GM19193 (cell line): Measurements from ENCODE around the gene LRBA.

Experiments
- POLR2A ChIP-seq: IDR thresholded peaks from 4 replicates; pipeline ENCODE4 v1.6.1; 2011; ENCODE audit not compliant: insufficient read depth, insufficient read length; ENCODE audit errors: extremely low read depth

LRBA gene

GRCh38 chr4:151014521-151015458 is at the start of gene LRBA:
LRBA (minus strand) TSS chr4:151015284; CDS start chr4:151014642, 642 bp downstream.
- TF ChIP-seq POLR2A: no peak

GRCh38 chr4:151055539-151055938 is 40.5 kb upstream of the LRBA start:
- no peak for TF ChIP-seq POLR2A

GRCh38 chr4:151052785-151053184 is 37.7 kb upstream of the LRBA start:
- no peak for TF ChIP-seq POLR2A

GRCh38 chr4:151049430-151049884 is 34.4 kb upstream of the LRBA start:
- TF ChIP-seq POLR2A: no peak

- no peak for TF ChIP-seq POLR2A
These were observed 33.8 kb upstream of the LRBA start for GRCh38 chr4:151048913-151049312.

- no peak for TF ChIP-seq POLR2A
These were observed 31.5 kb upstream of the LRBA start for GRCh38 chr4:151046609-151047008.

- no peak for TF ChIP-seq POLR2A
These were observed 30.8 kb upstream of the LRBA start for GRCh38 chr4:151045907-151046306.

GRCh38 chr4:151043803-151044515 is 28.9 kb upstream of the LRBA start:
- no peak for TF ChIP-seq POLR2A

- TF ChIP-seq POLR2A: no peak
These were observed 24.6 kb upstream of the LRBA start for GRCh38 chr4:151039733-151040132.

GRCh38 chr4:151038452-151039157 is 23.5 kb upstream of the LRBA start:
- TF ChIP-seq POLR2A: no peak

- TF ChIP-seq POLR2A: no peak
These were observed 20.8 kb upstream of the LRBA start for GRCh38 chr4:151035911-151036310.

- TF ChIP-seq POLR2A: no peak
These were observed 20.2 kb upstream of the LRBA start for GRCh38 chr4:151035328-151035727.

- TF ChIP-seq POLR2A: no peak
These were observed 19.7 kb upstream of the LRBA start for GRCh38 chr4:151034829-151035228.

GRCh38 chr4:151031831-151032605 is 16.9 kb upstream of the LRBA start:
- no peak for TF ChIP-seq POLR2A

- TF ChIP-seq POLR2A: no peak
These were observed 14.5 kb upstream of the LRBA start for GRCh38 chr4:151029537-151029936.

GRCh38 chr4:151025759-151026158 is 10.7 kb upstream of the LRBA start:
- TF ChIP-seq POLR2A: no peak
